ENCODE results near the gene TEX11. TPM values are rescaled to one million over a fixed set of nuclear protein-coding genes. Genes with fewer than 3 reads are reported as not detected.
"Not testable (repeated sequence)": the region's sequence is repeated elsewhere in the genome, so short reads cannot be mapped to it uniquely, and the experiment has no call there.

Gene TEX11
- total RNA-seq, 4 donors from 2014 or later = not detected

GRCh38 chrX:70577442-70577841 lies 331.1 kb downstream of the TEX11 start:
- TF ChIP-seq, protein P1, sequence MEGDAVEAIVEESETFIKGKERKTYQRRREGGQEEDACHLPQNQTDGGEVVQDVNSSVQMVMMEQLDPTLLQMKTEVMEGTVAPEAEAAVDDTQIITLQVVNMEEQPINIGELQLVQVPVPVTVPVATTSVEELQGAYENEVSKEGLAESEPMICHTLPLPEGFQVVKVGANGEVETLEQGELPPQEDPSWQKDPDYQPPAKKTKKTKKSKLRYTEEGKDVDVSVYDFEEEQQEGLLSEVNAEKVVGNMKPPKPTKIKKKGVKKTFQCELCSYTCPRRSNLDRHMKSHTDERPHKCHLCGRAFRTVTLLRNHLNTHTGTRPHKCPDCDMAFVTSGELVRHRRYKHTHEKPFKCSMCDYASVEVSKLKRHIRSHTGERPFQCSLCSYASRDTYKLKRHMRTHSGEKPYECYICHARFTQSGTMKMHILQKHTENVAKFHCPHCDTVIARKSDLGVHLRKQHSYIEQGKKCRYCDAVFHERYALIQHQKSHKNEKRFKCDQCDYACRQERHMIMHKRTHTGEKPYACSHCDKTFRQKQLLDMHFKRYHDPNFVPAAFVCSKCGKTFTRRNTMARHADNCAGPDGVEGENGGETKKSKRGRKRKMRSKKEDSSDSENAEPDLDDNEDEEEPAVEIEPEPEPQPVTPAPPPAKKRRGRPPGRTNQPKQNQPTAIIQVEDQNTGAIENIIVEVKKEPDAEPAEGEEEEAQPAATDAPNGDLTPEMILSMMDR (IDR thresholded peaks at IDR 0.05) = no peak
- no peak for TF ChIP-seq POLR2A (IDR thresholded peaks at IDR 0.05)

GRCh38 chrX:70569922-70570576 lies 338.5 kb downstream of the TEX11 start:
- not testable (repeated sequence) for H3K27me3 ChIP-seq, H3K9me3 ChIP-seq, DNase-seq, H3K4me1 ChIP-seq, H3K27ac ChIP-seq, H3K4me3 ChIP-seq, H3K36me3 ChIP-seq

More at GRCh38 chrX:70577442-70577841, 331.1 kb downstream of the TEX11 start:
- no peaks in the 10 kb centered on the region for H3K9me3 ChIP-seq
- H3K27me3 ChIP-seq = no peaks in the 10 kb centered on the region
- H3K36me3 ChIP-seq = no peaks in the 10 kb centered on the region
- no peaks in the 10 kb centered on the region for H3K4me1 ChIP-seq
- DNase-seq = no peak
- no peak overlapping the region for H3K27ac ChIP-seq
- H3K4me3 ChIP-seq = no peak overlapping the region

GRCh38 chrX:70554948-70555347 lies 353.6 kb downstream of the TEX11 start:
- no peak overlapping the region for H3K4me3 ChIP-seq
- no peak for DNase-seq
- no peak overlapping the region for H3K27ac ChIP-seq
- H3K9me3 ChIP-seq = no peaks in the 10 kb centered on the region
- TF ChIP-seq, protein P1 (IDR thresholded peaks at IDR 0.05) = no peak
- no peak for TF ChIP-seq POLR2A (IDR thresholded peaks at IDR 0.05)
- H3K4me1 ChIP-seq = no peaks in the 10 kb centered on the region
- H3K36me3 ChIP-seq = no peaks in the 10 kb centered on the region
- no peaks in the 10 kb centered on the region for H3K27me3 ChIP-seq

- TF ChIP-seq, protein P1 (IDR thresholded peaks at IDR 0.05) = no peak
- TF ChIP-seq POLR2A (IDR thresholded peaks at IDR 0.05) = no peak
- H3K36me3 ChIP-seq = no peaks in the 10 kb centered on the region
- no peaks in the 10 kb centered on the region for H3K4me1 ChIP-seq
- DNase-seq = no peak
- H3K27ac ChIP-seq = no peak overlapping the region
- H3K27me3 ChIP-seq = no peaks in the 10 kb centered on the region
- no peak overlapping the region for H3K4me3 ChIP-seq
- H3K9me3 ChIP-seq = no peaks in the 10 kb centered on the region
Measured at GRCh38 chrX:70554523-70554922, 354.0 kb downstream of the TEX11 start.

GRCh38 chrX:70554081-70554480 lies 354.4 kb downstream of the TEX11 start:
- no peak for DNase-seq
- no peaks in the 10 kb centered on the region for H3K4me1 ChIP-seq
- H3K27ac ChIP-seq = no peak overlapping the region
- H3K4me3 ChIP-seq = no peak overlapping the region
- no peaks in the 10 kb centered on the region for H3K27me3 ChIP-seq
- H3K36me3 ChIP-seq = no peaks in the 10 kb centered on the region
- TF ChIP-seq, protein P1 (IDR thresholded peaks at IDR 0.05) = peak in 4 of 6 experiments; percentile 7 to 38 (median 31)
- TF ChIP-seq POLR2A (IDR thresholded peaks at IDR 0.05) = no peak
- H3K9me3 ChIP-seq = no peaks in the 10 kb centered on the region

GRCh38 chrX:70553516-70553915 lies 355.0 kb downstream of the TEX11 start:
- no peak for DNase-seq
- Histone ChIP-seq H3K9me3 (no peaks in the 10 kb centered on the region), H3K4me3 (no peak overlapping the region), H3K27ac (no peak overlapping the region), H3K36me3 (no peaks in the 10 kb centered on the region), H3K4me1 (no peaks in the 10 kb centered on the region), H3K27me3 (no peaks in the 10 kb centered on the region)
- TF ChIP-seq, protein P1 (IDR thresholded peaks at IDR 0.05) = no peak
- no peak for TF ChIP-seq POLR2A (IDR thresholded peaks at IDR 0.05)

All from Peyer's patch (tissue), 4 donors.